Measurements from ENCODE around the gene CITED4.

The CITED4 gene

GRCh38 chr1:40908350-40908749 lies 46.2 kb upstream of the CITED4 start:
- Histone ChIP-seq H3K4me1 (ENCODE audit: insufficient read depth, low read length, severe bottlenecking) (no peaks in the 10 kb centered on the region), H3K9ac (ENCODE audit: low read length) (no peak overlapping the region), H3K79me2 (ENCODE audit: insufficient read depth, low read length) (no peaks in the 10 kb centered on the region), H4K20me1 (ENCODE audit: insufficient read depth, low read length) (no peaks in the 10 kb centered on the region), H2AFZ (ENCODE audit: low read length) (no peak overlapping the region), H3K4me3 (ENCODE audit: low read depth, low read length, poor library complexity, severe bottlenecking) (no peak overlapping the region), H3F3A (ENCODE audit: insufficient read depth, low read length) (no peaks in the 10 kb centered on the region), H3K27me3 (ENCODE audit: insufficient read depth, low read length) (no peaks in the 10 kb centered on the region; the same call in 1 of the 2 replicates), H3K36me3 (ENCODE audit: insufficient read depth, low read length) (no peaks in the 10 kb centered on the region), H3K9me2 (ENCODE audit: low read depth, low read length) (no peaks in the 10 kb centered on the region), H3K4me2 (ENCODE audit: low read length) (no peak overlapping the region), H3K27ac (ENCODE audit: low read depth, low read length, poor library complexity, severe bottlenecking) (no peak overlapping the region), H3K9me3 (ENCODE audit: low read length) (no peaks in the 10 kb centered on the region)
- TF ChIP-seq EZH2 (IDR thresholded peaks at IDR 0.05; ENCODE audit: borderline replicate concordance, low read length) (no peak), CTCF (IDR thresholded peaks at IDR 0.05; ENCODE audit: low read length) (no peak)

- no peak overlapping the region for H3K4me3 ChIP-seq (ENCODE audit: low read depth, low read length, poor library complexity, severe bottlenecking)
- H3K4me1 ChIP-seq (ENCODE audit: insufficient read depth, low read length, severe bottlenecking) = no peaks in the 10 kb centered on the region
- no peak overlapping the region for H2AFZ ChIP-seq (ENCODE audit: low read length)
- H4K20me1 ChIP-seq (ENCODE audit: insufficient read depth, low read length) = no peaks in the 10 kb centered on the region
- no peak for TF ChIP-seq EZH2 (IDR thresholded peaks at IDR 0.05; ENCODE audit: borderline replicate concordance, low read length)
- TF ChIP-seq CTCF (IDR thresholded peaks at IDR 0.05; ENCODE audit: low read length) = no peak
- no peaks in the 10 kb centered on the region for H3K79me2 ChIP-seq (ENCODE audit: insufficient read depth, low read length)
- no peak overlapping the region for H3K27ac ChIP-seq (ENCODE audit: low read depth, low read length, poor library complexity, severe bottlenecking)
- no peak overlapping the region for H3K9ac ChIP-seq (ENCODE audit: low read length)
- no peak overlapping the region for H3K4me2 ChIP-seq (ENCODE audit: low read length)
- H3K27me3 ChIP-seq (ENCODE audit: insufficient read depth, low read length) = no peaks in the 10 kb centered on the region; the same call in 1 of the 2 replicates
- H3K36me3 ChIP-seq (ENCODE audit: insufficient read depth, low read length) = no peaks in the 10 kb centered on the region
- H3K9me3 ChIP-seq (ENCODE audit: low read length) = no peaks in the 10 kb centered on the region
- H3K9me2 ChIP-seq (ENCODE audit: low read depth, low read length) = no peaks in the 10 kb centered on the region
- H3F3A ChIP-seq (ENCODE audit: insufficient read depth, low read length) = no peaks in the 10 kb centered on the region
These were observed 45.7 kb upstream of the CITED4 start for GRCh38 chr1:40907899-40908298.

- Histone ChIP-seq H3K79me2 (ENCODE audit: insufficient read depth, low read length) (no peaks in the 10 kb centered on the region), H3K9me3 (ENCODE audit: low read length) (no peaks in the 10 kb centered on the region), H3K27ac (ENCODE audit: low read depth, low read length, poor library complexity, severe bottlenecking) (no peak overlapping the region), H2AFZ (ENCODE audit: low read length) (no peak overlapping the region), H4K20me1 (ENCODE audit: insufficient read depth, low read length) (no peaks in the 10 kb centered on the region), H3K4me1 (ENCODE audit: insufficient read depth, low read length, severe bottlenecking) (no peaks in the 10 kb centered on the region), H3K4me3 (ENCODE audit: low read depth, low read length, poor library complexity, severe bottlenecking) (no peak overlapping the region), H3K36me3 (ENCODE audit: insufficient read depth, low read length) (no peaks in the 10 kb centered on the region), H3K27me3 (ENCODE audit: insufficient read depth, low read length) (no peaks in the 10 kb centered on the region; the same call in 1 of the 2 replicates), H3K9ac (ENCODE audit: low read length) (no peak overlapping the region), H3K4me2 (ENCODE audit: low read length) (no peak overlapping the region), H3F3A (ENCODE audit: insufficient read depth, low read length) (no peaks in the 10 kb centered on the region), H3K9me2 (ENCODE audit: low read depth, low read length) (no peaks in the 10 kb centered on the region)
- no peak for TF ChIP-seq EZH2 (IDR thresholded peaks at IDR 0.05; ENCODE audit: borderline replicate concordance, low read length)
These were observed 44.7 kb upstream of the CITED4 start for GRCh38 chr1:40906781-40907400.

- Histone ChIP-seq H3K27ac (ENCODE audit: low read depth, low read length, poor library complexity, severe bottlenecking) (no peak overlapping the region), H3K9me3 (ENCODE audit: low read length) (no peaks in the 10 kb centered on the region), H3K79me2 (ENCODE audit: insufficient read depth, low read length) (no peaks in the 10 kb centered on the region), H3K27me3 (ENCODE audit: insufficient read depth, low read length) (no peaks in the 10 kb centered on the region; the same call in 1 of the 2 replicates), H3K9ac (ENCODE audit: low read length) (no peak overlapping the region), H3K9me2 (ENCODE audit: low read depth, low read length) (no peaks in the 10 kb centered on the region), H3K4me1 (ENCODE audit: insufficient read depth, low read length, severe bottlenecking) (no peaks in the 10 kb centered on the region), H2AFZ (ENCODE audit: low read length) (no peak overlapping the region), H3F3A (ENCODE audit: insufficient read depth, low read length) (no peaks in the 10 kb centered on the region), H4K20me1 (ENCODE audit: insufficient read depth, low read length) (no peaks in the 10 kb centered on the region), H3K4me2 (ENCODE audit: low read length) (no peak overlapping the region), H3K4me3 (ENCODE audit: low read depth, low read length, poor library complexity, severe bottlenecking) (no peak overlapping the region), H3K36me3 (ENCODE audit: insufficient read depth, low read length) (no peaks in the 10 kb centered on the region)
- TF ChIP-seq EZH2 (IDR thresholded peaks at IDR 0.05; ENCODE audit: borderline replicate concordance, low read length) (no peak), CTCF (IDR thresholded peaks at IDR 0.05; ENCODE audit: low read length) (no peak)
These were observed 42.9 kb upstream of the CITED4 start for GRCh38 chr1:40905061-40905460.
